ENCODE results near the gene C1QTNF6. TPM values are rescaled to one million over a fixed set of nuclear protein-coding genes. Genes with fewer than 3 reads are reported as not detected.
A peak's percentile ranks its signal among the peaks of the same experiment; 100 is the strongest.

C1QTNF6 gene
- total and polyA plus RNA-seq, 2 of the 8 experiments (the other 6 are each of a cell fraction or from before 2014, with no cell fraction given), result 3.1 to 6.5 TPM

DNA sequence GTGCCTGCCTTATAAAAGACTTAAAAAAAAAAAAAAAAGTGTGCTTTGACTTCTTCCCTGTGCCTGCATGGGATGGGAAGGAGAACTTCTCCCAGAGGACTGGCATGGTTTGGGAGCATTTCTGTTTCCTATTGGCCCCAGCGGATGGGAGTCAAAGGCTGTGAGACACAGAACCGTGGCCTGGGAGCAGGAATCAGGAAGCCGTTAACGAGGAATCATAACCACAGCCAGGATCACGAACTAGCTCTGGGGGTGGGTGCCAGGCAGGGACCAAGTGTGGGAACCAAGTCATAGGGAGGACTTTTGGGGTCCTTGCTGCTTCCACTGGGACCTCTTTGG lies 526 bp downstream of the C1QTNF6 start:
- H3K36me3 ChIP-seq (ENCODE audit: control insufficient read depth in 2 of 4, insufficient read depth in 4 of 4, low read length in 3 of 4), result peaks cover 0 to 8% (median 0%) of the 10 kb centered on the region in 4 experiments; a peak in 2 of 8 replicates
- 44% methylated on average over 5 of the region's 5 CpGs; no CpG with 5 or more reads in 1 of the 2 experiments for WGBS, 2 experiments (ENCODE audit: extremely low coverage in 1 of 2, insufficient coverage in 1 of 2, insufficient read length in 1 of 2, insufficient replicate concordance in 2 of 2, low coverage in 1 of 2, low lambda C conversion rate in 2 of 2, missing lambda C conversion rate in 1 of 2)
- no peak for TF ChIP-seq CREB1 (IDR thresholded peaks at IDR 0.05)
- TF ChIP-seq, protein P1, sequence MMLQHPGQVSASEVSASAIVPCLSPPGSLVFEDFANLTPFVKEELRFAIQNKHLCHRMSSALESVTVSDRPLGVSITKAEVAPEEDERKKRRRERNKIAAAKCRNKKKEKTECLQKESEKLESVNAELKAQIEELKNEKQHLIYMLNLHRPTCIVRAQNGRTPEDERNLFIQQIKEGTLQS (IDR thresholded peaks at IDR 0.05; ENCODE audit: insufficient read depth, low read depth, low read length), result no peak
- no peak for TF ChIP-seq HDAC6 (IDR thresholded peaks at IDR 0.05; ENCODE audit: low read depth, low read length)
- TF ChIP-seq, protein P2, sequence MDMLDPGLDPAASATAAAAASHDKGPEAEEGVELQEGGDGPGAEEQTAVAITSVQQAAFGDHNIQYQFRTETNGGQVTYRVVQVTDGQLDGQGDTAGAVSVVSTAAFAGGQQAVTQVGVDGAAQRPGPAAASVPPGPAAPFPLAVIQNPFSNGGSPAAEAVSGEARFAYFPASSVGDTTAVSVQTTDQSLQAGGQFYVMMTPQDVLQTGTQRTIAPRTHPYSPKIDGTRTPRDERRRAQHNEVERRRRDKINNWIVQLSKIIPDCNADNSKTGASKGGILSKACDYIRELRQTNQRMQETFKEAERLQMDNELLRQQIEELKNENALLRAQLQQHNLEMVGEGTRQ (IDR thresholded peaks at IDR 0.05; ENCODE audit: low read length), result no peak
- no peak for TF ChIP-seq GTF2F1 (IDR thresholded peaks at IDR 0.05; ENCODE audit: borderline replicate concordance, low read depth, low read length)
- no peak for TF ChIP-seq SIRT6 (IDR thresholded peaks at IDR 0.05; ENCODE audit: low read length)
- TF ChIP-seq GABPA (IDR thresholded peaks at IDR 0.05; ENCODE audit: borderline replicate concordance, insufficient read depth, low read length), result no peak
- TF ChIP-seq EZH2 (IDR thresholded peaks at IDR 0.05; ENCODE audit: low read depth, low read length, severe bottlenecking), result no peak
- TF ChIP-seq CBX5 (IDR thresholded peaks at IDR 0.05; ENCODE audit: low read depth, low read length), result no peak
- no peak for TF ChIP-seq EGR1 (IDR thresholded peaks at IDR 0.05; ENCODE audit: borderline replicate concordance, low read depth, low read length)
- TF ChIP-seq TAF1 (IDR thresholded peaks at IDR 0.05; ENCODE audit: low read depth, low read length), result no peak
- no peak for TF ChIP-seq KDM5A (IDR thresholded peaks at IDR 0.05; ENCODE audit: low read length)
- TF ChIP-seq SP1 (IDR thresholded peaks at IDR 0.05; ENCODE audit: low read depth, low read length), result no peak

More for the DNA sequence above, 526 bp downstream of the C1QTNF6 start:
- Histone ChIP-seq H3K56ac (replicated peaks; ENCODE audit: insufficient read length, low read depth, low read length) (peak overlapping the region; percentile 42), H4K91ac (replicated peaks; ENCODE audit: insufficient read length, low read length) (peak overlapping the region; percentile 84), H2BK15ac (ENCODE audit: low read length) (no peak overlapping the region), H3K4ac (replicated peaks; ENCODE audit: insufficient read length, low read depth, low read length) (peak overlapping the region; percentile 75), H2AK5ac (ENCODE audit: low read depth, low read length) (no peak overlapping the region), H2BK20ac (ENCODE audit: low read length) (peak overlapping the region; percentile 29; the same call in 1 of the 2 replicates), H3K27me3 (replicated peaks in 1 of 4; ENCODE audit: control insufficient read depth in 3 of 4, extremely low read depth in 1 of 4, insufficient read depth in 3 of 4, low read length in 3 of 4) (no peaks in the 10 kb centered on the region), H2BK120ac (replicated peaks; ENCODE audit: low read depth, low read length) (peak overlapping the region; percentile 36), H3K4me2 (ENCODE audit: insufficient read depth in 1 of 2, low read depth in 2 of 2, low read length in 2 of 2) (peak overlapping the region; percentile 65 to 73), H3K14ac (ENCODE audit: insufficient read length) (no peak overlapping the region), H3K4me3 (ENCODE audit: extremely low read depth in 1 of 4, insufficient read depth in 2 of 4, low read depth in 3 of 4, low read length in 4 of 4) (peak overlapping the region; percentile 20 to 53 (median 38); a peak in 5 of 8 replicates), H4K8ac (ENCODE audit: extremely low read depth, insufficient read depth, low read length) (peak overlapping the region; percentile 85), H4K20me1 (replicated peaks in 1 of 2; ENCODE audit: control insufficient read depth in 1 of 2, insufficient read depth in 2 of 2, low read length in 2 of 2) (no peaks in the 10 kb centered on the region), H3K79me2 (ENCODE audit: control insufficient read depth in 1 of 2, insufficient read depth in 2 of 2, low read length in 2 of 2) (no peaks in the 10 kb centered on the region), H3K27ac (ENCODE audit: low read depth, low read length) (no peak overlapping the region; the same call in 1 of the 2 replicates), H3K4me1 (replicated peaks in 1 of 4; ENCODE audit: control insufficient read depth in 3 of 4, insufficient read depth in 4 of 4, low read length in 3 of 4) (peaks cover 7 to 23% (median 15%) of the 10 kb centered on the region in 4 experiments), H2AFZ (ENCODE audit: low read length) (no peak overlapping the region), H2BK12ac (ENCODE audit: low read depth, low read length) (0 out of 2 replicates have a peak overlapping the region, but pooled peaks have one; percentile 42), H3K23me2 (ENCODE audit: low read depth, low read length) (peaks cover 3% of the 10 kb centered on the region; the same call in 1 of the 2 replicates), H3K79me1 (ENCODE audit: low read depth, low read length) (no peaks in the 10 kb centered on the region), H3K23ac (ENCODE audit: insufficient read length) (no peak overlapping the region), H3K9ac (replicated peaks in 1 of 4; ENCODE audit: extremely low read depth in 1 of 4, low read depth in 3 of 4, low read length in 3 of 4) (no peak overlapping the region), H4K5ac (ENCODE audit: insufficient read length, low read depth, low read length) (peak overlapping the region; percentile 41), H2BK5ac (ENCODE audit: low read depth, low read length) (peak overlapping the region; percentile 96; the same call in 1 of the 2 replicates), H3K18ac (ENCODE audit: extremely low read depth, low read length) (peak overlapping the region; percentile 98; the same call in 1 of the 2 replicates), H3K9me3 (ENCODE audit: insufficient read depth in 2 of 2, low read depth in 1 of 2, low read length in 1 of 2) (no peaks in the 10 kb centered on the region)
- ChIA-PET POLR2A (ENCODE audit: partially characterized antibody) (interaction anchor here (1.1 to 2.0 kb wide), 4 partner anchors 9 to 21 kb away, joined by 4 to 14 read pairs (median 6); no protein-coding TSS in a partner anchor), CTCF (ENCODE audit: partially characterized antibody) (interaction anchor here (1.1 to 5.8 kb wide), 2 partner anchors 10 to 61 kb away, joined by 3 to 29 read pairs; no protein-coding TSS in a partner anchor)
- FAIRE-seq (no peak), DNase-seq (ENCODE audit: low read depth in 1 of 2, low spot score in 2 of 2) (no peak)

Measured in H1 (cell line).